HG02981 (cell line): ENCODE results near the gene SENP7.
A peak's percentile ranks its signal among the peaks of the same experiment; 100 is the strongest.
"Not testable (repeated sequence)": the region's sequence is repeated elsewhere in the genome, so short reads cannot be mapped to it uniquely, and the experiment has no call there.

ENCODE experiments used
- ATAC-seq: cut with Tn5 transposase; IDR thresholded peaks from one replicate; pipeline ENCODE4 v1.9.1; 2021; ENCODE audit warnings: mild to moderate bottlenecking, moderate library complexity; ENCODE audit not compliant: unreplicated experiment

Gene SENP7

GRCh38 chr3:101512646-101513418, at the start of gene SENP7:
SENP7 (minus strand) TSS chr3:101513212; CDS start chr3:101513130, 82 bp downstream.
- ATAC-seq: peak; percentile 52

GRCh38 chr3:101561630-101562328, 48.8 kb upstream of the SENP7 start, which contains the start of gene TRMT10C:
TRMT10C (plus strand) TSS chr3:101561868; CDS start chr3:101564782, 2,914 bp downstream.
- peak; percentile 99 for ATAC-seq

- ATAC-seq: no peak
These were observed 43.1 kb upstream of the SENP7 start for GRCh38 chr3:101556064-101556463.

GRCh38 chr3:101553381-101553780, 40.4 kb upstream of the SENP7 start:
- not testable (repeated sequence) for ATAC-seq

- ATAC-seq: not testable (repeated sequence)
These were observed 38.5 kb upstream of the SENP7 start for GRCh38 chr3:101551359-101552081.

- no peak for ATAC-seq
These were observed 36.5 kb upstream of the SENP7 start for GRCh38 chr3:101549473-101549872.

- ATAC-seq: no peak
These were observed 35.6 kb upstream of the SENP7 start for GRCh38 chr3:101548527-101549105.

GRCh38 chr3:101544161-101544850, 31.3 kb upstream of the SENP7 start:
- ATAC-seq: no peak

- no peak for ATAC-seq
These were observed 29.9 kb upstream of the SENP7 start for GRCh38 chr3:101542957-101543356.

- ATAC-seq: not testable (repeated sequence)
These were observed 23.9 kb upstream of the SENP7 start for GRCh38 chr3:101536955-101537354.

- no peak for ATAC-seq
These were observed 23.3 kb upstream of the SENP7 start for GRCh38 chr3:101536266-101536665.

- ATAC-seq: no peak
These were observed 22.2 kb upstream of the SENP7 start for GRCh38 chr3:101535221-101535620.

- ATAC-seq: no peak
These were observed 20.6 kb upstream of the SENP7 start for GRCh38 chr3:101533603-101533968.

GRCh38 chr3:101532783-101533602, 20.0 kb upstream of the SENP7 start:
- ATAC-seq: no peak

GRCh38 chr3:101531473-101532086, 18.6 kb upstream of the SENP7 start:
- ATAC-seq: no peak

GRCh38 chr3:101530686-101531047, 17.7 kb upstream of the SENP7 start:
- ATAC-seq: no peak

- ATAC-seq: no peak
These were observed 17.0 kb upstream of the SENP7 start for GRCh38 chr3:101529816-101530685.

GRCh38 chr3:101527906-101528305, 14.9 kb upstream of the SENP7 start:
- no peak for ATAC-seq
